NCI-H226 (cell line): ENCODE data around the gene ITM2C.

Experiments used
- DNase-seq: peaks from one replicate; pipeline ENCODE4 v3.0.0-alpha.2; 2015

ITM2C gene

GRCh38 chr2:230864605-230865306 lies at the start of gene ITM2C:
TSS of gene ITM2C (plus strand) at chr2:230864942. CDS start at chr2:230865026, 84 bp downstream.
- peak; percentile 52 for DNase-seq

GRCh38 chr2:230815088-230815487 lies 49.7 kb upstream of the ITM2C start:
- DNase-seq: no peak

GRCh38 chr2:230816735-230817134 lies 48.0 kb upstream of the ITM2C start:
- no peak for DNase-seq

- DNase-seq: no peak
Measured at GRCh38 chr2:230819433-230819832, 45.3 kb upstream of the ITM2C start.

- DNase-seq: no peak
Measured at GRCh38 chr2:230821261-230821990, 43.3 kb upstream of the ITM2C start.

GRCh38 chr2:230821991-230822520 lies 42.7 kb upstream of the ITM2C start:
- no peak for DNase-seq

GRCh38 chr2:230823264-230823964 lies 41.3 kb upstream of the ITM2C start:
- no peak for DNase-seq

GRCh38 chr2:230824406-230824978 lies 40.2 kb upstream of the ITM2C start:
- peak; percentile 43 for DNase-seq

- DNase-seq: no peak
Measured at GRCh38 chr2:230825354-230825753, 39.4 kb upstream of the ITM2C start.

- DNase-seq: no peak
Measured at GRCh38 chr2:230827774-230828271, 36.9 kb upstream of the ITM2C start.

GRCh38 chr2:230828272-230828961 lies 36.3 kb upstream of the ITM2C start:
- DNase-seq: no peak

- DNase-seq: no peak
Measured at GRCh38 chr2:230829293-230829692, 35.4 kb upstream of the ITM2C start.

GRCh38 chr2:230829959-230830358 lies 34.8 kb upstream of the ITM2C start:
- no peak for DNase-seq

- no peak for DNase-seq
Measured at GRCh38 chr2:230830428-230830827, 34.3 kb upstream of the ITM2C start.

- DNase-seq: no peak
Measured at GRCh38 chr2:230840301-230840700, 24.4 kb upstream of the ITM2C start.

- no peak for DNase-seq
Measured at GRCh38 chr2:230842473-230842872, 22.3 kb upstream of the ITM2C start.

- no peak for DNase-seq
Measured at GRCh38 chr2:230843132-230843531, 21.6 kb upstream of the ITM2C start.

- no peak for DNase-seq
Measured at GRCh38 chr2:230846360-230846759, 18.4 kb upstream of the ITM2C start.

- peak; percentile 79 for DNase-seq
Measured at GRCh38 chr2:230847883-230848388, 16.8 kb upstream of the ITM2C start.

- no peak for DNase-seq
Measured at GRCh38 chr2:230849633-230850357, 14.9 kb upstream of the ITM2C start.

- no peak for DNase-seq
Measured at GRCh38 chr2:230850358-230850658, 14.4 kb upstream of the ITM2C start.

- no peak for DNase-seq
Measured at GRCh38 chr2:230852113-230852512, 12.6 kb upstream of the ITM2C start.
